MCF 10A (cell line): ENCODE data around the gene DNLZ. TPM values are rescaled to one million over a fixed set of nuclear protein-coding genes. Genes with fewer than 3 reads are reported as not detected.
"Not testable (repeated sequence)": the region's sequence is repeated elsewhere in the genome, so short reads cannot be mapped to it uniquely, and the experiment has no call there.

Experiments
- BruUV-seq: library from RNA; stranded (reverse); fragments of 400-500 nt; replicated peaks from 2 replicates; lab custom pipeline; 2021; lab: Mats Ljungman, UMichigan
- CTCF ChIA-PET: fragments of 300-600 bp; sonication (Branson Sonifier 250); formaldehyde crosslinking; extraction: SDS; loops from one replicate; lab custom pipeline; 2021; ENCODE audit warnings: antibody characterized with exemption, inconsistent platforms; lab: Yijun Ruan, JAX
- POLR2A ChIA-PET: fragments of 300-600, 350-650 bp; sonication (Branson Sonifier 250); formaldehyde crosslinking; extraction: SDS; loops from one replicate; lab custom pipeline; 2020; ENCODE audit warnings: antibody characterized with exemption, inconsistent platforms; lab: Yijun Ruan, JAX
- DNase-seq: peaks from one replicate; pipeline ENCODE4 v3.0.0-alpha.2; 2018; ENCODE audit not compliant: unreplicated experiment
- H3K27ac Mint-ChIP-seq: one replicate; pipeline ENCODE4 v1.8.0; 2022; ENCODE audit warnings: mild to moderate bottlenecking, low read depth, mixed read lengths; ENCODE audit not compliant: unreplicated experiment
- H3K27me3 Mint-ChIP-seq: one replicate; pipeline ENCODE4 v1.8.0; 2022; ENCODE audit warnings: mixed read lengths; ENCODE audit not compliant: insufficient read depth, unreplicated experiment
- H3K36me3 Mint-ChIP-seq: one replicate; pipeline ENCODE4 v1.8.0; 2022; ENCODE audit warnings: mild to moderate bottlenecking, moderate library complexity, mixed read lengths; ENCODE audit not compliant: insufficient read depth, unreplicated experiment
- H3K4me1 Mint-ChIP-seq: one replicate; pipeline ENCODE4 v1.8.0; 2022; ENCODE audit warnings: mixed read lengths; ENCODE audit not compliant: insufficient read depth, unreplicated experiment
- H3K4me3 Mint-ChIP-seq: one replicate; pipeline ENCODE4 v1.8.0; 2022; ENCODE audit warnings: mild to moderate bottlenecking, moderate library complexity, mixed read lengths; ENCODE audit not compliant: unreplicated experiment
- H3K9me3 Mint-ChIP-seq: one replicate; pipeline ENCODE4 v1.8.0; 2022; ENCODE audit warnings: mixed read lengths; ENCODE audit not compliant: unreplicated experiment
- CTCF ChIP-seq: fragments of 200-600 bp; IDR thresholded peaks from one replicate; pipeline ENCODE4 v1.8.0; 2022; ENCODE audit warnings: antibody characterized with exemption, mild to moderate bottlenecking; ENCODE audit not compliant: unreplicated experiment
- intact Hi-C: fragments of 100-400 bp; cut with micrococcal nuclease; formaldehyde crosslinking; loops from 2 replicates; pipeline ENCODE4 v1.14.1; 2022
- total RNA-seq: library from RNA; stranded (reverse); gene quantifications from 2 replicates; pipeline ENCODE4 v1.2.3, GENCODE V29; 2022

Gene DNLZ
- total RNA-seq, 1 experiment from 2014 or later = 30.5 TPM

- CTCF ChIA-PET = interaction anchor here (0.7 to 1.1 kb wide), 5 partner anchors 10 to 139 kb away, joined by 3 read pairs; no protein-coding TSS in a partner anchor
- Mint-ChIP-seq H3K27ac (no peak overlapping the region), H3K27me3 (no peaks in the 10 kb centered on the region), H3K4me3 (no peak overlapping the region), H3K4me1 (no peaks in the 10 kb centered on the region), H3K36me3 (no peaks in the 10 kb centered on the region), H3K9me3 (no peaks in the 10 kb centered on the region)
- intact Hi-C loops = no loop called here
- POLR2A ChIA-PET = interaction anchor here (0.6 kb wide), 2 partner anchors 48 to 163 kb away, joined by 3 to 4 read pairs; no protein-coding TSS in a partner anchor
- TF ChIP-seq CTCF = no peak
- no peak for DNase-seq
- BruUV-seq = no TSS peak
Observed at GRCh38 chr9:136324501-136325300, 38.8 kb downstream of the DNLZ start.

- BruUV-seq = no TSS peak
- POLR2A ChIA-PET = interaction anchor here (0.7 kb wide), 1 partner anchor 115 kb away, joined by 4 read pairs; no protein-coding TSS in a partner anchor
- Mint-ChIP-seq H3K4me1 (no peaks in the 10 kb centered on the region), H3K36me3 (no peaks in the 10 kb centered on the region), H3K27me3 (no peaks in the 10 kb centered on the region), H3K27ac (no peak overlapping the region), H3K4me3 (no peak overlapping the region), H3K9me3 (no peaks in the 10 kb centered on the region)
- DNase-seq = no peak
- intact Hi-C loops = no loop called here
- CTCF ChIA-PET = interaction anchor here (0.6 to 1.1 kb wide), 4 partner anchors 12 to 757 kb away, joined by 3 to 5 read pairs (median 3); no protein-coding TSS in a partner anchor
- no peak for TF ChIP-seq CTCF
Observed at GRCh38 chr9:136323371-136323789, 40.2 kb downstream of the DNLZ start.

GRCh38 chr9:136322756-136323330 is 40.7 kb downstream of the DNLZ start:
- Mint-ChIP-seq H3K9me3 (no peaks in the 10 kb centered on the region), H3K36me3 (no peaks in the 10 kb centered on the region), H3K27ac (no peak overlapping the region), H3K27me3 (no peaks in the 10 kb centered on the region), H3K4me3 (no peak overlapping the region), H3K4me1 (no peaks in the 10 kb centered on the region)
- POLR2A ChIA-PET = no interaction called here
- no peak for DNase-seq
- no TSS peak for BruUV-seq
- CTCF ChIA-PET = interaction anchor here (0.6 to 0.8 kb wide), 3 partner anchors 60 to 757 kb away, joined by 3 to 5 read pairs (median 3); no protein-coding TSS in a partner anchor
- TF ChIP-seq CTCF = no peak
- intact Hi-C loops = no loop called here

GRCh38 chr9:136321561-136321960 is 42.0 kb downstream of the DNLZ start:
- no peak for TF ChIP-seq CTCF
- no peaks in the 10 kb centered on the region for H3K27me3 Mint-ChIP-seq
- no peak for DNase-seq
- BruUV-seq = no TSS peak
- no peaks in the 10 kb centered on the region for H3K4me1 Mint-ChIP-seq
- H3K9me3 Mint-ChIP-seq = no peaks in the 10 kb centered on the region
- H3K27ac Mint-ChIP-seq = no peak overlapping the region
- intact Hi-C loops = no loop called here
- no peak overlapping the region for H3K4me3 Mint-ChIP-seq
- CTCF ChIA-PET = interaction anchor here (0.6 kb wide), 1 partner anchor 883 kb away, joined by 5 read pairs; no protein-coding TSS in a partner anchor
- POLR2A ChIA-PET = interaction anchor here (0.8 kb wide), 1 partner anchor 88 kb away, joined by 3 read pairs; no protein-coding TSS in a partner anchor
- H3K36me3 Mint-ChIP-seq = no peaks in the 10 kb centered on the region

- CTCF ChIA-PET = interaction anchor here (0.6 to 0.7 kb wide), 2 partner anchors 38 to 43 kb away, joined by 3 read pairs; partner anchors contain the start of gene DNLZ
- BruUV-seq, H3K9me3 Mint-ChIP-seq, H3K27me3 Mint-ChIP-seq, H3K4me3 Mint-ChIP-seq, POLR2A ChIA-PET, H3K4me1 Mint-ChIP-seq, DNase-seq, intact Hi-C loops, H3K27ac Mint-ChIP-seq, H3K36me3 Mint-ChIP-seq: not testable (repeated sequence)
Observed at GRCh38 chr9:136320972-136321371, 42.6 kb downstream of the DNLZ start.

GRCh38 chr9:136319955-136320354 is 43.6 kb downstream of the DNLZ start:
- H3K27ac Mint-ChIP-seq, H3K27me3 Mint-ChIP-seq, BruUV-seq, H3K4me1 Mint-ChIP-seq, H3K4me3 Mint-ChIP-seq, intact Hi-C loops, DNase-seq, H3K36me3 Mint-ChIP-seq, POLR2A ChIA-PET: not testable (repeated sequence)
- CTCF ChIA-PET = interaction anchor here (0.6 to 1.3 kb wide), 2 partner anchors 23 to 79 kb away, joined by 3 read pairs; no protein-coding TSS in a partner anchor
- peaks cover 15% of the 10 kb centered on the region for H3K9me3 Mint-ChIP-seq
